ENCODE results near the gene CA7.
"Not testable (repeated sequence)": the region's sequence is repeated elsewhere in the genome, so short reads cannot be mapped to it uniquely, and the experiment has no call there.

The CA7 gene

GRCh38 chr16:66847533-66848067 is 3.4 kb downstream of the CA7 start:
- no peak for DNase-seq

DNA sequence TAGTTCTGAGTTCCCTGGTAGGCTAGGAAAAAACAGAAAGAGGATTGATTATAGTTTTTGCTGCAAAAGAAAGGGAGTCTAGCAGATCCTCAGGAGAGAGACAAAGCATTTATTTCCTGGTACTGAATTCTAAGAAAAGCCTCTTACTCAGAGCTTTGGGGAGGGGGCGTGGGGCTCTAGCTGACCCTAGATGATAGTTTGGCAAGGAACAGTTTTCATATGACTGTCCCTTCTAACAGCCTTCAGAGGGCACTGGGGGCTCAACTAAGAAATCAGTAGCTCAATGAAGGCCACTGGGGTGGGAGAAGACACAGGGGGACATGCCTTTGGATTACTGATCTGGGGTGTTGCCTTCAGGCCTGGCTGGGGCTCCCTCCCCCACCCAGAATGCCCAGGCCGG is 4.0 kb downstream of the CA7 start:
- no peak for DNase-seq

DNA sequence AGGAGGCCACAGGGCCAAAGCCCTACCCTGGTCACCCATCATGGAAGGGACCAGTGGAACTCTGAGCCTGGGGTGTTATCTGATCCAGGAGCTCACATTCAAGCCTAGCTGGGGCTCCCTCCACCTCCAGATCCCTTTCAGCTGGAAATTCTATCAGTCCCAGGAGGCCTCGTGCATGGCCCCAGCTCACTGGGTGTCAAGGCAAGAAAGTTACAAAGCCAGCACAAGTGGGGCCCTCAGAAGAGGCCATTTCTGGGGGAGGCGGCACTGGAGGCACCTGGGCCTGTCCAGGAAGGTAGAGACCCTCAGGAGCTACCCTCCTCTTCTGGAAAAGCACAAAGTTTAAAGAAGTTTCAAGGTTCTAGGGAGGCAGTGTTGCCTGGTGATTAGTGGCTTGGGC is 4.8 kb downstream of the CA7 start:
- no peak for DNase-seq

- no peak for DNase-seq
Observed at GRCh38 chr16:66849549-66849948, 5.3 kb downstream of the CA7 start.

DNA sequence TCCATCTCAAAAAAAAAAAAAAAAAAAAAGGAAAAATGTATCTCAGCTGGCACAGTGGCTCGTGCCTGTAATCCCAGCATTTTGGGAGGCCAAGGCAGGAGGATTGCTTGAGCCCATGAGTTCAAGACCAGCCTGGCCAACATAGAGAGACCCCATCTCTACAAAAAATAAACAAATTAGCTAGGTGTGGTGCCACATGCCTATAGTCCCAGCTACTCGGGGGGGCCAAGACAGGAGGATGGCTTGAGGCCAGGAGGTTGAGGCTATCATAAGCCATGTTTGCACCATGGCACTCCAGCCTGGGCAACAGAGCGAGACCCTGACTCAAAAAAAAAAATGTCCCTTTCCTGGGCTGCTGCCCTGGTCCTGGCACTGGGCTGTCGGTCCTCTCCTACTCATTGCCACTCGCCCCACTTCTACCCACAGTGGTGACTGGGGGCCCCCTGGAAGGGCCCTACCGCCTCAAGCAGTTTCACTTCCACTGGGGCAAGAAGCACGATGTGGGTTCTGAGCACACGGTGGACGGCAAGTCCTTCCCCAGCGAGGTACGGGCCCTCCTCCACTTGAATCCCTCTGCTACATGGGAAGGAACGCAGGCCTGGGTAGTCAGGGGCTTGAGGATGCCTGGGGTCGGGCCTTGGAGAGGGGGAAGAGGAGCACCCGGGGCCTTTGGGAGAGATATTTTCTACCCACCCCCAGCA is 6.1 kb downstream of the CA7 start:
- DNase-seq, result no peak

- no peak for DNase-seq
Observed at GRCh38 chr16:66851166-66851964, 7.2 kb downstream of the CA7 start.

- DNase-seq, result no peak
Observed at GRCh38 chr16:66853261-66854139, 9.3 kb downstream of the CA7 start.

DNA sequence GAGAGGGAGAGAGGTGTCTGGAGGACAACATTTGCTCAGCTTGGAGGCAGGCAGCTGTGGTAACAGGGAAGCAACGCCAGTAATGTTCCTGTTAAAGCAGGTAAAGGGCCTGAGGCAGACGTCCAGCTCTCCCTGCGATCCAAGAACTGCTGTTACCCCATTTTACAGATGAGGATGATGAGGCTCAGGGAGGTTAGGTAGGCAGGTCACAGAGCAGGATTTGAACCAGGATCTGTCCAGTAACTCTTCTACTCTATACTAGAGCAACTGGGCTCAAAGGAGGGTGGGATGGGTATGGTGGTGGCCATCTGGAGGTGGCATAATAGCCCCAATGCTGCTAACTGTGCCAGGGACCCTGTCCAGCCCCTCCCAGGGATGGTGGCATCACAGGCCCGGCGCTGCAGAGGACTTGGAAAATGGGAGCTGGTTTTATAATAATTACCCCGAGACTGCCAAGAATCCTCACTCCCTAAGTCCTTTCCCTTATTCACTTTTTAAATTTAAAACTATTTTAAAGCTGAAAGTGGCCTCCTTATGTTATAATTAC is 12.0 kb downstream of the CA7 start:
- DNase-seq, result no peak

- no peak for DNase-seq
Observed at GRCh38 chr16:66856801-66857200, 12.6 kb downstream of the CA7 start.

GRCh38 chr16:66857437-66857836 is 13.2 kb downstream of the CA7 start:
- no peak for DNase-seq

GRCh38 chr16:66858740-66859396 is 14.7 kb downstream of the CA7 start:
- DNase-seq, result no peak

DNA sequence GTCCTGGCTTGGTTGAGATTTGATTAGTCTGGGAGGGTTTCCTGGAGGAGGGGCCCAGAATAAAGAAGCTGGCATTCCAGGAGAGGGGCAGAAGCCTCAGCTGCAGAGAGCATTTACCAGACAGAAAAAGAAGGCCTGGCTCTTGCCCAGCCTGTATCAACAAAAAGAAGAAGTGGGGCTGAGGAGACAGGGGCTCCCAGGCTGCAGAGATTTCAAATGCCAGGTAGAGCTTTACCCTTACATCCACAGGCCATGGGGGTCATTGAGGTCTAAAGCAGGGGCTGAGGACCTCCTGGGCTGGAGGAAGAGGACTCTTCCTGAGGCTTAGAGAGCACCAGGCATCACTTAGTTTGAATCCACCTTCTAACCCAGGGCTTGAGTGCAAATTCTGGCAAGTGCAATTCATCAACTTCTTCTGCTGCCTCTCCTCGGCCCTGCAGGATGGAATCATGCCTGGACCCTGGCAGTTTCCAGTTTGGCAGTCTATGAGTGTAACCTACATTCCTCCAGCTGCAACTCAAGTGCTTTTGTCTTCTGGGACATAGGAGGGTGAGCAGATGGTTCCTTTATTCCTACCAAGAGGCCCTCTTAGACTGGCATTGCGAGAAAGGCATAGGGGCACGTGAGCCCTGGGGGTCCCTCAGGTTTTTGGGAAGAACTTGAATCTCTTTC is 15.3 kb downstream of the CA7 start:
- no peak for DNase-seq

DNA sequence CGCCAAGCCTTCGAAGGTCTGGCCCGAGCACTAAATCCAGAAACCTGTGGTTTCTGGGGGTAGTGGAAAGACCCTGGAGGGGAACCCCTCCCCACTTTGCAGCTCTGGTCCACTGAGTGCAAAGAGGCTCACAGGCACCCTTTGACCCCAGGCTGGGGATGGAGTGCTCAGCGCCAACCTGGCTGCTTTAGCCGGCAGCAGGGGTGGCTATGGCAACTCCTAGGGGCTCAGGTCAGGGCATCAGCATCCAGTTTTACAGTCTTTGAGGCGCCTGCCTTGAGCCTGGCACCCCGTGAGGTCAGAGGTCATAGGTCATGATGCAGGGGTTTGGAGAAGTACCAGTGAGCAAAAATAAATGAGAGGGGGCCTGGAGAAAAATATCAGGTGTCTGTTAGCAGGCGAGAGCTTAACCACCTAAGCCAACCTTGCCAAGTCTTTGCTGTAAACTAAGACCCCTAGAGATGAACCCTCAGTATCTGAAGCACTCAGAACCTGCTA is 17.9 kb downstream of the CA7 start:
- DNase-seq, result no peak

- DNase-seq, result no peak
Observed at GRCh38 chr16:66863707-66864106, 19.5 kb downstream of the CA7 start.

GRCh38 chr16:66869424-66869823 is 25.2 kb downstream of the CA7 start:
- DNase-seq, result no peak

DNA sequence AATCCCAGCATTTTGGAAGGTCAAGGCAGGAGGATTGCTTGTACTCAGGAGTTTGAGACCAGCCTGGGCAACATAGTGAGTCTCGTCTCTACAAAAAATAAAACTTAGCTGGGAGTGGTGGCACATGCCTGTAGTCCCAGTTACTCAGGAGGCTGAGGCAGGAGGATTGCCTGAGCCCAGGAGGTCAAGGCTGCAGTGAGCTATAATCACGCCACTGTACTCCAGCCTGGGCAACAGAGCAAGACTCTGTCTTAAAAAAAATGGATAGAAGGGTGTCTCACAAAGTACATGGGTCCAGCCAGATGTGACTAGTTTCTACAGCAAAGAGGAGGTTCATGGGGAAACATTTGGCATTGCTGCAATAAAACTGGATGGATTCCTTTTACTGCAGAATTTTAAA is 27.1 kb downstream of the CA7 start:
- not testable (repeated sequence) for DNase-seq

DNA sequence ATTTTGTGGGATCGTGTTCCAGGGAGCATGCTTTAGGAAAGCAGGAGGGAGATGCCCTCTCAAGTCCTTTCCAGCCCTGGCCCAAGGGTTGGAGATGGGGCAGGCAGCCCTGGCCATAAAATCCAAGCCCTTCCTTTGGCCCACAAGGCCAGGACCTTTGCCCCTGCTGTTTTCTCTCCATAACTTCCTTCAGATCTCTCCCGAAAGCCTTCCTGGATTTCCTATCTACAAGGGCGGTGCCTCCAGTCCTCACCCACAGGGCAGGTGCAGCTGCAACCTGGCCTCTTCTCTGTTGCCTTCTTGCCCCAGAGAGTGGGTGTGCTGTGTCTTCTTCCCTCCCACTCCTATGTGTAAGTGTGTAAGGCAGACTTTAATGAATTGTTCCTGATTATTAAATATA is 27.6 kb downstream of the CA7 start:
- no peak for DNase-seq

DNA sequence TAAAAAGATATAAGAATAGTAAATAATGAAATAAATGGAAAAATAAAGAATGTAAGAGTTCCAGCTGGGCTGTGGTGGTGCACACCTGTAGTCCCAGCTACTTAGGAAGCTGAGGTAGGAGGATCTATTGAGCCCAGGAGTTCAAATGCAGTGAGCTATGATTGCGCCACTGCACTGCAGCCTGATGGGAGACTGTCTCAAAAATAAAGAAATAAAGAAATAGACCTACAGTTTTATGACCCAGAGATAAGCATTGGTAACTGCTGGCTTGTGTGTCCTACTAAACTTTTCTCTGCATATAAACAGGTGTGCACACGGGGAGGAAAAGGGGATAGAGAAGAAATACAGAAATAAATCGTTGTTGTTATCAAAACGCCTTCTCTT is 28.3 kb downstream of the CA7 start:
- no peak for DNase-seq

DNA sequence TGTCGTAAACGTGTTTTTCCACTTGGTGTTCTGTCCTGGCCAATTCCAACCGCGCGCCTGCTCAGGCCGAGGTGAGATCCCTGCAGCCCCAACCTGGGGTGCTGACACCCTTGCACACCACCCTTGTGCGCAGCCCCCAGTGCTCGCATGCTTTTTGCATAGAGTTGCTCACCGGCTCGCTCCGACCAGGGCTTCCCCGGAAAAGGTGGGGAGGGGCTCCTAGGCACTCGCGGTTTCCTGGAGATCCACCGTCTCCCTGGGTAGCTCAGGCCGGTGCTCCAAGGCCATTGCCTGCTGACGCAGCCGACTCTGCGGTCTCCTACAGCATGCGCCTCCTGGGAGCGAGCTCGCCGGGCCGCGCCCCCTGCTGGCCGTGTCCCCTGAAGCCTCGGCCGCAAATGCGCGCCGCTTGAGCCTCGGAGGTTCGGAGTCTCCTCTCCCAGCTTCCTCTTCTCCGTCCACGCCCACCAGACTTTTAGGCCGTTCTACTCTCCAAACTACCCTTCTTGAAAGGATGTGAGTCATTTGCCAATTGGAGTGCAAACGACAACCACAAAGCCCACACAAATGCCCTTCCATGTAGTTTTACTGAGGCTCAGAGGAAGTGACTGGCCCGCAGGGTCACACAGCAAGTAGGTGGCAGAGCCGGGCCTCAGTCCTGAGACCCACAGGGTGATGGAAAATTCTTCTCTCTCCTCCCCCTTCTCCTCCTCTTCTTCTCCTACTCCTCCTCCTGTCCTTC is 28.9 kb downstream of the CA7 start:
- peak; percentile 89 for DNase-seq

DNA sequence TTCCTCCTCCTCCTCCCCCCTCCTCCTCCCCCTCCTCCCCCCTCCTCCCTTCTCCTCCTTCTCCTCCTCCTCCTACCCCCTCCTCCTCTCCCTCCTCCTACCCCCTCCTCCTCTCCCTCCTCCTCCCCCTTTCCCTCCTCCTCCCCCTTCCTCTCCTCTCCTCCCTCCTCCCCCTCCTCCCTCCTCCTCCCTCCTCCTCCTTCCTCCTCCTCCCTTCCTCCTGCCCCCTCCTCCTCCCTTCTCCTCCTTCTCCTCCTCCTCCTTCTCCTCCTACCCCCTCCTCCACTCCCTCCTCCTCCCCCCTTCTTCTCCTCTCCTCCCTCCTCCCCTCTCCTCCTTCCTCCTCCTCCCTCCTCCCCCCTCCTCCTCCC is 29.5 kb downstream of the CA7 start:
- DNase-seq, result no peak

Measured in left hindlimb (tissue), 1 donor.